Astrocyte (in vitro differentiated cells and primary cell): ENCODE data around the gene MTARC1. TPM values are rescaled to one million over a fixed set of nuclear protein-coding genes. Genes with fewer than 3 reads are reported as not detected.

Experiments used
- DNase-seq: peaks from one replicate; pipeline ENCODE4 v3.0.0-alpha.2; 2010; ENCODE audit warnings: low read depth
- FAIRE-seq: peaks from 2 replicates; lab custom pipeline; 2011; peaks lifted over from hg19 to GRCh38; lab: Jason Lieb, UNC
- H2AFZ ChIP-seq: 2 replicates; pipeline ENCODE4 v1.6.0; 2012; ENCODE audit warnings: low read depth, low read length, inconsistent platforms
- H3K27ac ChIP-seq: 2 replicates; pipeline ENCODE4 v1.5.1; 2011; ENCODE audit warnings: low read depth, low read length, inconsistent platforms
- H3K27me3 ChIP-seq: 2 replicates; pipeline ENCODE4 v1.6.0; 2011; ENCODE audit warnings: low read length, inconsistent platforms; ENCODE audit not compliant: insufficient read depth
- H3K36me3 ChIP-seq: 2 replicates; pipeline ENCODE4 v1.5.1; 2011; ENCODE audit warnings: low read length, inconsistent platforms; ENCODE audit not compliant: insufficient read depth
- H3K4me1 ChIP-seq: 2 replicates; pipeline ENCODE4 v1.5.1; 2011; ENCODE audit warnings: low read length, inconsistent platforms; ENCODE audit not compliant: insufficient read depth
- H3K4me2 ChIP-seq: 2 replicates; pipeline ENCODE4 v1.6.0; 2012; ENCODE audit warnings: low read length, inconsistent platforms
- H3K4me3 ChIP-seq: 2 replicates; pipeline ENCODE4 v1.5.1; 2011; ENCODE audit warnings: low read depth, mild to moderate bottlenecking, low read length, inconsistent platforms; ENCODE audit not compliant: insufficient read depth
- H3K79me2 ChIP-seq: 2 replicates; pipeline ENCODE4 v1.6.0; 2012; ENCODE audit warnings: mild to moderate bottlenecking, low read length, inconsistent platforms; ENCODE audit not compliant: insufficient read depth
- H3K9ac ChIP-seq: 2 replicates; pipeline ENCODE4 v1.6.0; 2012; ENCODE audit warnings: mild to moderate bottlenecking, low read length, inconsistent platforms
- H3K9me3 ChIP-seq: 2 replicates; pipeline ENCODE4 v1.5.1; 2012; ENCODE audit warnings: low read depth, mild to moderate bottlenecking, low read length, inconsistent platforms; ENCODE audit not compliant: insufficient read depth
- H4K20me1 ChIP-seq: 2 replicates; pipeline ENCODE4 v1.6.0; 2012; ENCODE audit warnings: low read length, inconsistent platforms; ENCODE audit not compliant: insufficient read depth
- H3K27ac Mint-ChIP-seq: one replicate; pipeline ENCODE4 v1.8.0; 2021; ENCODE audit warnings: mild to moderate bottlenecking, mixed read lengths; ENCODE audit not compliant: unreplicated experiment
- H3K27me3 Mint-ChIP-seq: one replicate; pipeline ENCODE4 v1.8.0; 2021; ENCODE audit warnings: low read depth, mixed read lengths; ENCODE audit not compliant: unreplicated experiment
- H3K36me3 Mint-ChIP-seq: one replicate; pipeline ENCODE4 v1.8.0; 2021; ENCODE audit warnings: low read depth, mixed read lengths; ENCODE audit not compliant: unreplicated experiment
- H3K4me1 Mint-ChIP-seq: one replicate; pipeline ENCODE4 v1.8.0; 2021; ENCODE audit warnings: low read depth, mixed read lengths; ENCODE audit not compliant: unreplicated experiment
- H3K4me3 Mint-ChIP-seq: one replicate; pipeline ENCODE4 v1.8.0; 2021; ENCODE audit warnings: mild to moderate bottlenecking, moderate library complexity, mixed read lengths; ENCODE audit not compliant: unreplicated experiment
- H3K9me3 Mint-ChIP-seq: one replicate; pipeline ENCODE4 v1.8.0; 2021; ENCODE audit warnings: mild to moderate bottlenecking, mixed read lengths; ENCODE audit not compliant: unreplicated experiment
- CTCF ChIP-seq: IDR thresholded peaks from 2 replicates; pipeline ENCODE4 v1.5.1; 2011; ENCODE audit warnings: low read depth, mild to moderate bottlenecking, inconsistent platforms, low read length, moderate library complexity; ENCODE audit not compliant: insufficient read depth
- EZH2 ChIP-seq: IDR thresholded peaks from 2 replicates; pipeline ENCODE4 v1.6.1; 2012; ENCODE audit warnings: mild to moderate bottlenecking, low read length, inconsistent platforms; ENCODE audit not compliant: insufficient read depth
- total RNA-seq: library from RNA; stranded (reverse); gene quantifications from 2 replicates; pipeline ENCODE4 v1.2.1, GENCODE V29; 2021

Gene MTARC1
- total RNA-seq, 1 donor from 2014 or later, result 8.5 TPM

- no peak overlapping the region for H2AFZ ChIP-seq
Measured at GRCh38 chr1:220828950-220829586, 42.4 kb downstream of the MTARC1 start.

GRCh38 chr1:220833436-220833835 is 46.7 kb downstream of the MTARC1 start:
- Histone ChIP-seq H3K4me3 (no peak overlapping the region), H3K9me3 (no peaks in the 10 kb centered on the region), H3K27ac (no peak overlapping the region), H3K27me3 (no peaks in the 10 kb centered on the region), H3K9ac (no peak overlapping the region), H2AFZ (no peak overlapping the region), H3K36me3 (no peaks in the 10 kb centered on the region), H4K20me1 (no peaks in the 10 kb centered on the region), H3K4me2 (no peak overlapping the region), H3K4me1 (no peaks in the 10 kb centered on the region), H3K79me2 (no peaks in the 10 kb centered on the region)
- Mint-ChIP-seq H3K36me3 (no peaks in the 10 kb centered on the region), H3K27ac (no peak overlapping the region), H3K4me1 (no peaks in the 10 kb centered on the region), H3K4me3 (no peak overlapping the region), H3K27me3 (peaks cover 9% of the 10 kb centered on the region), H3K9me3 (peaks cover 1% of the 10 kb centered on the region)
- DNase-seq (no peak), FAIRE-seq (no peak)
- no peak for TF ChIP-seq EZH2
- TF ChIP-seq CTCF, result no peak

More at GRCh38 chr1:220828950-220829586, 42.4 kb downstream of the MTARC1 start:
- H3K36me3 ChIP-seq, result no peaks in the 10 kb centered on the region
- DNase-seq (no peak), FAIRE-seq (no peak)
- H3K27me3 ChIP-seq, result no peaks in the 10 kb centered on the region
- H3K79me2 ChIP-seq, result no peaks in the 10 kb centered on the region
- peaks cover 4% of the 10 kb centered on the region for H3K4me1 Mint-ChIP-seq
- no peak overlapping the region for H3K27ac Mint-ChIP-seq
- H3K36me3 Mint-ChIP-seq, result no peaks in the 10 kb centered on the region
- H3K9me3 ChIP-seq, result no peaks in the 10 kb centered on the region
- no peaks in the 10 kb centered on the region for H3K4me1 ChIP-seq
- H3K4me2 ChIP-seq, result no peak overlapping the region
- H3K4me3 ChIP-seq, result no peak overlapping the region
- H3K4me3 Mint-ChIP-seq, result no peak overlapping the region
- H3K27me3 Mint-ChIP-seq, result peaks cover 17% of the 10 kb centered on the region
- TF ChIP-seq CTCF, result no peak
- no peak for TF ChIP-seq EZH2
- H3K27ac ChIP-seq, result no peak overlapping the region
- H3K9me3 Mint-ChIP-seq, result no peaks in the 10 kb centered on the region
- no peaks in the 10 kb centered on the region for H4K20me1 ChIP-seq
- H3K9ac ChIP-seq, result no peak overlapping the region

- H3K9ac ChIP-seq, result no peak overlapping the region
- no peak for TF ChIP-seq CTCF
- no peak for TF ChIP-seq EZH2
- no peak overlapping the region for H3K27ac Mint-ChIP-seq
- H3K36me3 ChIP-seq, result no peaks in the 10 kb centered on the region
- FAIRE-seq, result no peak
- H3K4me1 ChIP-seq, result no peaks in the 10 kb centered on the region
- no peak for DNase-seq
- H2AFZ ChIP-seq, result no peak overlapping the region
- H3K9me3 Mint-ChIP-seq, result peaks cover 1% of the 10 kb centered on the region
- no peaks in the 10 kb centered on the region for H3K36me3 Mint-ChIP-seq
- no peak overlapping the region for H3K4me3 Mint-ChIP-seq
- no peaks in the 10 kb centered on the region for H3K4me1 Mint-ChIP-seq
- no peaks in the 10 kb centered on the region for H4K20me1 ChIP-seq
- H3K4me3 ChIP-seq, result no peak overlapping the region
- H3K79me2 ChIP-seq, result no peaks in the 10 kb centered on the region
- H3K27ac ChIP-seq, result no peak overlapping the region
- H3K4me2 ChIP-seq, result no peak overlapping the region
- peaks cover 7% of the 10 kb centered on the region for H3K27me3 Mint-ChIP-seq
- no peaks in the 10 kb centered on the region for H3K27me3 ChIP-seq
- no peaks in the 10 kb centered on the region for H3K9me3 ChIP-seq
Measured at GRCh38 chr1:220834155-220834870, 47.6 kb downstream of the MTARC1 start.
